ENCODE results near the gene FAM174B. TPM values are rescaled to one million over a fixed set of nuclear protein-coding genes. Genes with fewer than 3 reads are reported as not detected.
A peak's percentile ranks its signal among the peaks of the same experiment; 100 is the strongest.

FAM174B gene
- total and polyA plus RNA-seq, 4 donors, result 19.0 to 59.6 (median 42.3) TPM

GRCh38 chr15:92645051-92645631, 10.4 kb downstream of the FAM174B start:
- peak; percentile 62 to 80 (median 67) for DNase-seq
- TF ChIP-seq CTCF (IDR thresholded peaks at IDR 0.05; ENCODE audit: control extremely low read depth, extremely low read depth), result no peak
- no peak overlapping the region for H3K4me3 ChIP-seq
- WGBS, 2 donors, result 61 to 66% methylated on average over 6 of the region's 6 CpGs
- no peak overlapping the region for H3K9ac ChIP-seq (ENCODE audit: insufficient read depth in 1 of 2, low read length in 2 of 2)
- H3K9me3 ChIP-seq (ENCODE audit: control insufficient read depth in 4 of 4, insufficient read depth in 3 of 4, low read length in 3 of 4), result peaks cover 0 to 6% (median 0%) of the 10 kb centered on the region in 4 donors
- H3K27ac ChIP-seq (ENCODE audit: low read depth in 1 of 2, low read length in 1 of 2), result peak overlapping the region in 1 of 2 donors; percentile 40
- ATAC-seq (ENCODE audit: insufficient read depth, low FRiP score), result no peak
- no peaks in the 10 kb centered on the region for H3K36me3 ChIP-seq (ENCODE audit: control insufficient read depth in 4 of 4, insufficient read depth in 4 of 4, low read length in 4 of 4)
- peaks cover 0 to 23% (median 5%) of the 10 kb centered on the region in 5 donors for H3K4me1 ChIP-seq (ENCODE audit: control insufficient read depth in 5 of 5, insufficient read depth in 5 of 5, low read length in 5 of 5)
- H3K27me3 ChIP-seq (ENCODE audit: control insufficient read depth in 3 of 3, insufficient read depth in 3 of 3, low read length in 2 of 3), result no peaks in the 10 kb centered on the region

- Histone ChIP-seq H3K36me3 (ENCODE audit: control insufficient read depth in 4 of 4, insufficient read depth in 4 of 4, low read length in 4 of 4) (no peaks in the 10 kb centered on the region), H3K4me3 (no peak overlapping the region), H3K27me3 (ENCODE audit: control insufficient read depth in 3 of 3, insufficient read depth in 3 of 3, low read length in 2 of 3) (no peaks in the 10 kb centered on the region), H3K9ac (ENCODE audit: insufficient read depth in 1 of 2, low read length in 2 of 2) (no peak overlapping the region), H3K27ac (ENCODE audit: low read depth in 1 of 2, low read length in 1 of 2) (peak overlapping the region in 1 of 2 donors; percentile 48), H3K9me3 (ENCODE audit: control insufficient read depth in 4 of 4, insufficient read depth in 3 of 4, low read length in 3 of 4) (peaks cover 0 to 6% (median 2%) of the 10 kb centered on the region in 4 donors), H3K4me1 (ENCODE audit: control insufficient read depth in 5 of 5, insufficient read depth in 5 of 5, low read length in 5 of 5) (peaks cover 0 to 21% (median 7%) of the 10 kb centered on the region in 5 donors)
- no peak for TF ChIP-seq CTCF (IDR thresholded peaks at IDR 0.05; ENCODE audit: control extremely low read depth, extremely low read depth)
- WGBS, 2 donors, result 83 to 91% methylated on average over 13 of the region's 13 CpGs
- DNase-seq (no peak), ATAC-seq (ENCODE audit: insufficient read depth, low FRiP score) (no peak)
Observed at GRCh38 chr15:92643849-92644815, 11.4 kb downstream of the FAM174B start.

DNA sequence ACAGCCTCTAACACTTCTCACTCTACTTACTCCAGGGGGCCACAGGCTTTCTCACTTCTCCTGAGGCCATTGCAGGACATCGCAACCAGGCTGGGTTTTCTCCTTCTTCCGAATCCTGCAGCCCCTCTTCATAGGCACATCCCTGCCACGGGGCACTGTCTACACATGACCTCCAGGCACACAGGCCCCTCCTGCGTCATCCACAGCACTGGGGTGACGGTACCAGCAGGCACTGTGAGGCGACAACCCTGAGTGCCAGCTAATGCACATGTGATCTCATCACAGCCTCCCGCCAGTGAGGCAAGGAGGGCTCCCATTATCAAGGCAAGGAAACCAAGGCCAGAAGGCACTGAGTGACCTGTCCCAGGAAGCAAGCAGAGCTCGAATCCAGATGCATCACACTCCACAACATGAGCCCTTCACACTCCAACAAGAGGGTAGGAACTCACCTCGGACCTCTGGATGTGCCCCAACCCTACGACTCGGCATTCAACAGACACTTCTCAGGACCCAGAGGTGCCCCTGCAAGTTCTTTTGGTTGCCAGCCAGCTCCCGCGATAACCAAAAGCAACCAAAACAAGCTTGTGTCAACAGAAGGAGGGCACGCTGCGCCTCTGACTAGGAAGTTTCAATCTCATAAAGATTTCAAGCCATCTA, 16.7 kb downstream of the FAM174B start:
- no peak overlapping the region for H3K4me3 ChIP-seq
- H3K4me1 ChIP-seq (ENCODE audit: control insufficient read depth in 5 of 5, insufficient read depth in 5 of 5, low read length in 5 of 5), result peaks cover 1 to 39% (median 17%) of the 10 kb centered on the region in 5 donors
- DNase-seq, result peak in 1 of 3 donors; percentile 56
- H3K36me3 ChIP-seq (ENCODE audit: control insufficient read depth in 4 of 4, insufficient read depth in 4 of 4, low read length in 4 of 4), result no peaks in the 10 kb centered on the region
- peak overlapping the region in 1 of 2 donors; percentile 63 for H3K9ac ChIP-seq (ENCODE audit: insufficient read depth in 1 of 2, low read length in 2 of 2)
- peaks cover 0 to 6% (median 2%) of the 10 kb centered on the region in 4 donors for H3K9me3 ChIP-seq (ENCODE audit: control insufficient read depth in 4 of 4, insufficient read depth in 3 of 4, low read length in 3 of 4)
- H3K27ac ChIP-seq (ENCODE audit: low read depth in 1 of 2, low read length in 1 of 2), result peak overlapping the region in 1 of 2 donors; percentile 84
- 66 to 86% methylated on average over 15 of the region's 15 CpGs for WGBS, 2 donors
- no peak for TF ChIP-seq CTCF (IDR thresholded peaks at IDR 0.05; ENCODE audit: control extremely low read depth, extremely low read depth)
- no peak for ATAC-seq (ENCODE audit: insufficient read depth, low FRiP score)
- no peaks in the 10 kb centered on the region for H3K27me3 ChIP-seq (ENCODE audit: control insufficient read depth in 3 of 3, insufficient read depth in 3 of 3, low read length in 2 of 3)
